B cell (primary cell): ENCODE measurements around the gene SMC1A. TPM values are rescaled to one million over a fixed set of nuclear protein-coding genes. Genes with fewer than 3 reads are reported as not detected.
"Not testable (repeated sequence)": the region's sequence is repeated elsewhere in the genome, so short reads cannot be mapped to it uniquely, and the experiment has no call there.

Source experiments
- ATAC-seq: fragments of 200-7000 bp; cut with Tn5 transposase; one replicate; pipeline ENCODE4 v1.10.0; 2021; ENCODE audit warnings: low read depth, mild to moderate bottlenecking, moderate number of reproducible peaks, moderate library complexity
- CTCF ChIA-PET: fragments of 350-600 bp; sonication (Branson Sonifier 250); formaldehyde crosslinking; loops from one replicate; lab custom pipeline; 2021; ENCODE audit warnings: antibody characterized with exemption, inconsistent platforms; lab: Charles Lee
- POLR2A ChIA-PET: fragments of 350-600 bp; sonication (Branson Sonifier 250); formaldehyde crosslinking; loops from one replicate; lab custom pipeline; 2021; ENCODE audit warnings: antibody characterized with exemption; lab: Charles Lee
- DNase-seq: peaks from one replicate; pipeline ENCODE4 v3.0.0; 2013
- H2AFZ ChIP-seq: 2 replicates; pipeline ENCODE4 v1.6.1; 2012; ENCODE audit warnings: mild to moderate bottlenecking, low read depth, low read length; ENCODE audit not compliant: insufficient read depth, poor library complexity, severe bottlenecking
- H3K27ac ChIP-seq, 2 donors: 1 replicate in 1 of 2; 2 replicates in 1 of 2; pipeline ENCODE4 v1.5.1; 2012 to 2013; ENCODE audit warnings: low read length in 2 of 2, mild to moderate bottlenecking in 2 of 2, moderate library complexity in 1 of 2
- H3K27me3 ChIP-seq, 4 experiments: fragments of 200-600 bp in 1 of 4; sonication (generic) in 1 of 4; replicated peaks in 1 of 4; 1 replicate in 2 of 4; 2 replicates in 2 of 4; pipeline versions ENCODE4 v1.6.1 to v1.7.0; 2013 to 2016; ENCODE audit warnings: low read length in 3 of 4, mild to moderate bottlenecking in 2 of 4, mixed read lengths in 1 of 4, moderate library complexity in 1 of 4; ENCODE audit not compliant: insufficient read depth in 4 of 4, control insufficient read depth in 3 of 4; ENCODE audit errors: control extremely low read depth in 1 of 4
- H3K36me3 ChIP-seq, 2 experiments: replicated peaks in 1 of 2; 1 replicate in 1 of 2; 2 replicates in 1 of 2; pipeline versions ENCODE4 v1.6.1 to v1.7.1; 2013; ENCODE audit warnings: low read length in 1 of 2; ENCODE audit not compliant: insufficient read depth in 2 of 2, control insufficient read depth in 1 of 2; ENCODE audit errors: control extremely low read depth in 1 of 2, extremely low read depth in 1 of 2
- H3K4me1 ChIP-seq, 2 donors: fragments of 200-600 bp in 1 of 2; sonication (generic) in 1 of 2; 1 replicate in 1 of 2; 2 replicates in 1 of 2; pipeline versions ENCODE4 v1.5.1 to v1.6.1; 2013 to 2017; ENCODE audit warnings: low read length in 2 of 2; ENCODE audit not compliant: control insufficient read depth in 2 of 2, insufficient read depth in 2 of 2
- H3K4me2 ChIP-seq: replicated peaks from 2 replicates; pipeline ENCODE3; 2012; ENCODE audit warnings: mild to moderate bottlenecking, low read depth, low read length; ENCODE audit not compliant: poor library complexity, severe bottlenecking
- H3K4me3 ChIP-seq, 5 experiments: fragments of 200-600 bp in 1 of 5; sonication (generic) in 1 of 5; 1 replicate in 3 of 5; 2 replicates in 2 of 5; pipeline versions ENCODE4 v1.5.1 to v1.7.0; 2011 to 2016; ENCODE audit warnings: low read length in 4 of 5, mild to moderate bottlenecking in 4 of 5, low read depth in 2 of 5, control low read depth in 1 of 5, moderate library complexity in 1 of 5; ENCODE audit not compliant: insufficient read depth in 1 of 5; ENCODE audit errors: control extremely low read depth in 1 of 5, extremely low read depth in 1 of 5
- H3K79me2 ChIP-seq: fragments of 200-600 bp; sonication (generic); one replicate; pipeline ENCODE4 v1.6.0; 2016; ENCODE audit warnings: low read length; ENCODE audit not compliant: control insufficient read depth, insufficient read depth
- H3K9ac ChIP-seq: fragments of 200-600 bp; sonication (generic); 2 replicates; pipeline ENCODE4 v1.6.1; 2017; ENCODE audit warnings: mild to moderate bottlenecking, low read length, moderate library complexity
- H3K9me3 ChIP-seq, 3 donors: one replicate each; pipeline versions ENCODE4 v1.6.1 to v1.7.1; 2013; ENCODE audit warnings: low read length in 2 of 3; ENCODE audit not compliant: control insufficient read depth in 2 of 3, insufficient read depth in 1 of 3; ENCODE audit errors: control extremely low read depth in 1 of 3
- H4K20me1 ChIP-seq: 2 replicates; pipeline ENCODE4 v1.6.0; 2012; ENCODE audit warnings: mild to moderate bottlenecking, low read length; ENCODE audit not compliant: insufficient read depth, control insufficient read depth, poor library complexity, severe bottlenecking
- H3K27ac Mint-ChIP-seq: one replicate; pipeline ENCODE4 v1.8.0; 2021; ENCODE audit warnings: mixed read lengths
- H3K27me3 Mint-ChIP-seq: one replicate; pipeline ENCODE4 v1.8.0; 2021; ENCODE audit warnings: mixed read lengths
- H3K4me1 Mint-ChIP-seq: one replicate; pipeline ENCODE4 v1.8.0; 2021; ENCODE audit warnings: mixed read lengths
- H3K4me3 Mint-ChIP-seq: one replicate; pipeline ENCODE4 v1.8.0; 2021; ENCODE audit warnings: mixed read lengths
- H3K9me3 Mint-ChIP-seq: one replicate; pipeline ENCODE4 v1.8.0; 2022; ENCODE audit warnings: mixed read lengths; ENCODE audit not compliant: insufficient read depth
- EZH2 ChIP-seq: IDR thresholded peaks from 2 replicates; pipeline ENCODE4 v1.6.1; 2012; ENCODE audit warnings: borderline replicate concordance, low read depth, mild to moderate bottlenecking, moderate library complexity, low read length; ENCODE audit not compliant: insufficient read depth, poor library complexity, severe bottlenecking
- WGBS: methylation state at CpG from one replicate; pipeline ENCODE4 v1.1.5; 2013; ENCODE audit warnings: missing lambda C conversion rate; ENCODE audit not compliant: insufficient coverage; 5-methylcytosine and 5-hydroxymethylcytosine counted together
- intact Hi-C: fragments of 100-400 bp; cut with micrococcal nuclease; formaldehyde crosslinking; loops from one replicate; pipeline ENCODE4 v1.10.0; 2022
- polyA plus RNA-seq: library from polyadenylated mRNA; depleted of rRNA; stranded (reverse); fragments of >200 nt; gene quantifications from 2 replicates; pipeline ENCODE4 v1.2.3, GENCODE V29; 2012
- total RNA-seq, 2 donors: library from RNA; stranded (reverse); fragments of 120-200 nt in 1 of 2; gene quantifications; 1 replicate in 1 of 2; 2 replicates in 1 of 2; pipeline versions ENCODE4 v1.2.3 to v1.2.4, GENCODE V29; 2013 to 2022
- TF ChIP-seq, protein P1 (sequence below): fragments of 200-600 bp; IDR thresholded peaks from one replicate; pipeline ENCODE4 v1.8.0; 2022; ENCODE audit warnings: antibody characterized with exemption, mild to moderate bottlenecking

Gene SMC1A
- total and polyA plus RNA-seq, 2 donors (not counting 1 experiment from before 2014, with no cell fraction given) = 17.3 to 67.6 TPM

DNA sequence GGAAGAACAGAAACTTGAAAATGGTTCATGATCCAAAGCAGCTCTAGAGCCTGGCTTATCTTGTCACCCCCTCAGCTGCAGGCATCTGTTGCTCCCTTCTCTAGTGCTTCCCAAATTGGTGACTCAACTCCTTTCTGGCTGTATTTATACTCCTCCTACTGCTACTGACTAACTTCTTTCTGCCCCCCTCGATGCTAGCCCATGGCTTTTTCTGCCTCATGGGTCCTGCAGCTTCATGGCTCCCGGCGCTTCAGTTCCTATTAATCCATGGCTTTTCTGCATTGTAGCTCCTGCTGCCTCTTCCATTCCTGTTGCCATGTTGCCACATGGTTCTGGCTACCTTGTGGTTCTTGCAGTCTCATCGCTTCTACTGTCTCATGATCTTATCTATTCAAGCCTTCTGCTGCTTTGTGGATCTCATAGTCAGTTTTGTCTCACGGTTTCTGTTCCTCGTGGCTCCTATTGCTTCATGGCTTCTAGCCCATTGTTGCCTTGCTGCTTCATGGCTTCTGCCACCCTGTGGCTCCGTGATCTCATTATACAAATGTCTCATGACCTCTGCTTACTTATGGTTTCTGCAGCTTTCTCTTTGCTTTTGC lies 48.1 kb downstream of the SMC1A start:
- no peak overlapping the region for H3K4me3 Mint-ChIP-seq
- Histone ChIP-seq H3K4me1 (no peaks in the 10 kb centered on the region), H3K27me3 (no peaks in the 10 kb centered on the region), H2AFZ (no peak overlapping the region), H3K36me3 (peaks cover 0 to 7% of the 10 kb centered on the region in 2 experiments), H3K4me3 (no peak overlapping the region), H3K79me2 (no peaks in the 10 kb centered on the region), H3K9ac (no peak overlapping the region), H3K4me2 (no peak overlapping the region), H3K27ac (no peak overlapping the region), H4K20me1 (no peaks in the 10 kb centered on the region), H3K9me3 (no peaks in the 10 kb centered on the region)
- H3K4me1 Mint-ChIP-seq = no peaks in the 10 kb centered on the region
- ChIA-PET POLR2A (no interaction called here), CTCF (no interaction called here)
- H3K9me3 Mint-ChIP-seq = no peaks in the 10 kb centered on the region
- intact Hi-C loops = no loop called here
- DNase-seq (no peak), ATAC-seq (no peak)
- TF ChIP-seq, protein P1, sequence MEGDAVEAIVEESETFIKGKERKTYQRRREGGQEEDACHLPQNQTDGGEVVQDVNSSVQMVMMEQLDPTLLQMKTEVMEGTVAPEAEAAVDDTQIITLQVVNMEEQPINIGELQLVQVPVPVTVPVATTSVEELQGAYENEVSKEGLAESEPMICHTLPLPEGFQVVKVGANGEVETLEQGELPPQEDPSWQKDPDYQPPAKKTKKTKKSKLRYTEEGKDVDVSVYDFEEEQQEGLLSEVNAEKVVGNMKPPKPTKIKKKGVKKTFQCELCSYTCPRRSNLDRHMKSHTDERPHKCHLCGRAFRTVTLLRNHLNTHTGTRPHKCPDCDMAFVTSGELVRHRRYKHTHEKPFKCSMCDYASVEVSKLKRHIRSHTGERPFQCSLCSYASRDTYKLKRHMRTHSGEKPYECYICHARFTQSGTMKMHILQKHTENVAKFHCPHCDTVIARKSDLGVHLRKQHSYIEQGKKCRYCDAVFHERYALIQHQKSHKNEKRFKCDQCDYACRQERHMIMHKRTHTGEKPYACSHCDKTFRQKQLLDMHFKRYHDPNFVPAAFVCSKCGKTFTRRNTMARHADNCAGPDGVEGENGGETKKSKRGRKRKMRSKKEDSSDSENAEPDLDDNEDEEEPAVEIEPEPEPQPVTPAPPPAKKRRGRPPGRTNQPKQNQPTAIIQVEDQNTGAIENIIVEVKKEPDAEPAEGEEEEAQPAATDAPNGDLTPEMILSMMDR = no peak
- TF ChIP-seq EZH2 = no peak
- WGBS = 80% methylated on average over 5 of the region's 7 CpGs
- no peak overlapping the region for H3K27ac Mint-ChIP-seq
- no peaks in the 10 kb centered on the region for H3K27me3 Mint-ChIP-seq

DNA sequence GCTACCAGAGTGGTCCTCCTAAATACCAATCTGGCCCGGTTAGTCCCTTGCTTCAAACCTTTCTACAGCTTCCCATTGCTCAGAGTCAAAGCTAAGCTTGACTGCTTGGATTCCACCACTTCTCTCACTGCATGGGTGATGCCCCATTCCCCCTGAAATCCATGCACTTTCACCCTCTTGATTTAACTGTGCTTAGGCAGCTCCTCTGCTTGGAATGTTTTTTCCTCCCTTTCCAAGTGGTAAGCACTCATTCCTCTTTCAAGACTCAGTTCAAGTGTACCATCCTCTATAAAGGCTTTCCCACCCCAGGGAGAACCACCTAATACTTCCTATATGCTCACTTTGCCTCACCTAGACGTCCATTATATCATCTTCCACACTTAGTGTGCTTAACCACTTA lies 49.1 kb downstream of the SMC1A start:
- ATAC-seq = no peak
- POLR2A ChIA-PET = no interaction called here

DNA sequence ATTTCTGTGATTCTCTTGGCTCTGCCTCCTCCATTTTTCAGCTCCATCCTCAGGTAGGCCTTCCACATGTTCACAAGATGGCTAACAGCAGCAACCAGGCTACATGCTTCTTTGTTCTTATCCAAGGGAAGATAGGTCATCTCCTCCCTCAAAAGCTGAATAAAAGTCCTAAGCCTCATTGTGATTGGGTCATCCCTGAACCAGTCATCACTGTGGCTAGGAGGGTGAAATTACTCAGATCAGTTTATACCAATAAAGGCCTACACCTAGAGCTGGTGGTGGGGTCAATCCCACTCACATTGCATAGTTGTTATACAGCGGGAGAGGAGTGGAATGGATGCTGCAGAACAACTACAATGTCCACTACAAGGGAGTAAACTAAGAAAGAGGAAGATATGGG lies 56.0 kb downstream of the SMC1A start:
- H3K36me3 ChIP-seq, H3K79me2 ChIP-seq, H3K9me3 Mint-ChIP-seq, ATAC-seq, H3K27ac ChIP-seq, H3K4me1 Mint-ChIP-seq, H4K20me1 ChIP-seq, H3K4me2 ChIP-seq, CTCF ChIA-PET, H3K4me3 ChIP-seq, H3K27me3 ChIP-seq, H3K9ac ChIP-seq, H3K27me3 Mint-ChIP-seq, H3K4me3 Mint-ChIP-seq, H3K4me1 ChIP-seq, intact Hi-C loops, POLR2A ChIA-PET, H3K27ac Mint-ChIP-seq, H3K9me3 ChIP-seq, H2AFZ ChIP-seq, DNase-seq: not testable (repeated sequence)
- no CpG with 5 or more reads among the region's 1 CpG for whole genome bisulfite sequencing

More for the DNA sequence above, 49.1 kb downstream of the SMC1A start:
- TF ChIP-seq EZH2 = no peak
- TF ChIP-seq, protein P1 = no peak
- no peak for DNase-seq
- Histone ChIP-seq H3K27me3 (no peaks in the 10 kb centered on the region), H3K36me3 (peaks cover 0 to 1% of the 10 kb centered on the region in 2 experiments), H3K9me3 (no peaks in the 10 kb centered on the region), H3K79me2 (no peaks in the 10 kb centered on the region), H3K9ac (no peak overlapping the region), H2AFZ (no peak overlapping the region), H3K4me3 (no peak overlapping the region), H4K20me1 (no peaks in the 10 kb centered on the region), H3K4me2 (no peak overlapping the region), H3K27ac (no peak overlapping the region), H3K4me1 (no peaks in the 10 kb centered on the region)
- CTCF ChIA-PET = no interaction called here
- H3K4me3 Mint-ChIP-seq = no peak overlapping the region
- no peak overlapping the region for H3K27ac Mint-ChIP-seq
- intact Hi-C loops = no loop called here
- H3K4me1 Mint-ChIP-seq = no peaks in the 10 kb centered on the region
- no peaks in the 10 kb centered on the region for H3K9me3 Mint-ChIP-seq
- no peaks in the 10 kb centered on the region for H3K27me3 Mint-ChIP-seq
- WGBS = 86% methylated on average over 1 of the region's 2 CpGs
